DND-41 (cell line): ENCODE data around the gene C1orf174.

Experiments used
- ATAC-seq: fragments of 200-7000 bp; cut with Tn5 transposase; 3 replicates; pipeline ENCODE4 v1.9.1; 2021; ENCODE audit warnings: low read depth; ENCODE audit not compliant: insufficient read depth
- DNase-seq: peaks from one replicate; pipeline ENCODE4 v3.0.0-alpha.2; 2020
- H2AFZ ChIP-seq: 2 replicates; pipeline ENCODE4 v1.6.0; 2012; ENCODE audit warnings: low read depth, low read length
- H3K27ac ChIP-seq: 2 replicates; pipeline ENCODE4 v1.5.1; 2012; ENCODE audit warnings: low read length, inconsistent platforms
- H3K27me3 ChIP-seq: fragments of 200-600 bp; sonication (generic); 2 replicates; pipeline ENCODE4 v1.6.0; 2012; ENCODE audit warnings: low read length, mild to moderate bottlenecking, inconsistent platforms; ENCODE audit not compliant: insufficient read depth, poor library complexity
- H3K36me3 ChIP-seq: 2 replicates; pipeline ENCODE4 v1.5.1; 2012; ENCODE audit warnings: low read length, inconsistent platforms; ENCODE audit not compliant: insufficient read depth
- H3K4me1 ChIP-seq: 2 replicates; pipeline ENCODE4 v1.5.1; 2012; ENCODE audit warnings: mild to moderate bottlenecking, low read length; ENCODE audit not compliant: insufficient read depth
- H3K4me2 ChIP-seq: 2 replicates; pipeline ENCODE4 v1.6.0; 2012; ENCODE audit warnings: mild to moderate bottlenecking, moderate library complexity, low read length, inconsistent platforms; ENCODE audit not compliant: insufficient read depth
- H3K4me3 ChIP-seq, 2 experiments: fragments of 200-600 bp in 1 of 2; shearing (Covaris generic) in 1 of 2; 2 replicates each; pipeline ENCODE4 v1.5.1; 2012 to 2016; ENCODE audit warnings: inconsistent platforms in 2 of 2, low read length in 2 of 2, mild to moderate bottlenecking in 2 of 2, low read depth in 1 of 2, moderate library complexity in 1 of 2
- H3K79me2 ChIP-seq: 2 replicates; pipeline ENCODE4 v1.6.0; 2012; ENCODE audit warnings: low read length, inconsistent platforms; ENCODE audit not compliant: insufficient read depth
- H3K9ac ChIP-seq: 2 replicates; pipeline ENCODE4 v1.6.0; 2012; ENCODE audit warnings: low read depth, mild to moderate bottlenecking, inconsistent platforms, low read length, moderate library complexity
- H3K9me3 ChIP-seq: 2 replicates; pipeline ENCODE4 v1.5.1; 2012; ENCODE audit warnings: low read length, moderate library complexity, mild to moderate bottlenecking, inconsistent platforms; ENCODE audit not compliant: insufficient read depth, severe bottlenecking
- H4K20me1 ChIP-seq: 2 replicates; pipeline ENCODE4 v1.6.0; 2012; ENCODE audit warnings: low read length; ENCODE audit not compliant: insufficient read depth
- EZH2 ChIP-seq: IDR thresholded peaks from 3 replicates; pipeline ENCODE4 v1.6.1; 2012; ENCODE audit warnings: borderline replicate concordance, low read depth, mild to moderate bottlenecking, moderate library complexity, low read length, inconsistent platforms; ENCODE audit not compliant: severe bottlenecking
- TF ChIP-seq, protein P1 (sequence below): IDR thresholded peaks from 2 replicates; pipeline ENCODE4 v1.5.1; 2012; ENCODE audit warnings: borderline replicate concordance, low read length, moderate library complexity, mild to moderate bottlenecking; ENCODE audit not compliant: poor library complexity, severe bottlenecking; ENCODE audit errors: extremely low read depth

The C1orf174 gene

GRCh38 chr1:3942416-3943122, 42.5 kb upstream of the C1orf174 start:
- TF ChIP-seq, protein P1, sequence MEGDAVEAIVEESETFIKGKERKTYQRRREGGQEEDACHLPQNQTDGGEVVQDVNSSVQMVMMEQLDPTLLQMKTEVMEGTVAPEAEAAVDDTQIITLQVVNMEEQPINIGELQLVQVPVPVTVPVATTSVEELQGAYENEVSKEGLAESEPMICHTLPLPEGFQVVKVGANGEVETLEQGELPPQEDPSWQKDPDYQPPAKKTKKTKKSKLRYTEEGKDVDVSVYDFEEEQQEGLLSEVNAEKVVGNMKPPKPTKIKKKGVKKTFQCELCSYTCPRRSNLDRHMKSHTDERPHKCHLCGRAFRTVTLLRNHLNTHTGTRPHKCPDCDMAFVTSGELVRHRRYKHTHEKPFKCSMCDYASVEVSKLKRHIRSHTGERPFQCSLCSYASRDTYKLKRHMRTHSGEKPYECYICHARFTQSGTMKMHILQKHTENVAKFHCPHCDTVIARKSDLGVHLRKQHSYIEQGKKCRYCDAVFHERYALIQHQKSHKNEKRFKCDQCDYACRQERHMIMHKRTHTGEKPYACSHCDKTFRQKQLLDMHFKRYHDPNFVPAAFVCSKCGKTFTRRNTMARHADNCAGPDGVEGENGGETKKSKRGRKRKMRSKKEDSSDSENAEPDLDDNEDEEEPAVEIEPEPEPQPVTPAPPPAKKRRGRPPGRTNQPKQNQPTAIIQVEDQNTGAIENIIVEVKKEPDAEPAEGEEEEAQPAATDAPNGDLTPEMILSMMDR, result no peak
- no peak for TF ChIP-seq EZH2
- Histone ChIP-seq H3K4me3 (no peak overlapping the region), H3K79me2 (no peaks in the 10 kb centered on the region), H3K4me2 (no peak overlapping the region), H3K36me3 (no peaks in the 10 kb centered on the region), H2AFZ (no peak overlapping the region), H3K9me3 (no peaks in the 10 kb centered on the region), H3K27ac (no peak overlapping the region), H4K20me1 (no peaks in the 10 kb centered on the region), H3K27me3 (no peaks in the 10 kb centered on the region), H3K9ac (no peak overlapping the region), H3K4me1 (no peaks in the 10 kb centered on the region)
- ATAC-seq, result no peak
- no peak for DNase-seq

- no peaks in the 10 kb centered on the region for H3K4me1 ChIP-seq
- ATAC-seq (no peak), DNase-seq (no peak)
- H3K27me3 ChIP-seq, result no peaks in the 10 kb centered on the region
- no peak overlapping the region for H3K27ac ChIP-seq
- H4K20me1 ChIP-seq, result no peaks in the 10 kb centered on the region
- no peak overlapping the region for H3K4me3 ChIP-seq
- H3K9me3 ChIP-seq, result no peaks in the 10 kb centered on the region
- H3K36me3 ChIP-seq, result no peaks in the 10 kb centered on the region
- no peaks in the 10 kb centered on the region for H3K79me2 ChIP-seq
- no peak for TF ChIP-seq EZH2
- TF ChIP-seq, protein P1, result no peak
- no peak overlapping the region for H3K9ac ChIP-seq
- H2AFZ ChIP-seq, result no peak overlapping the region
- H3K4me2 ChIP-seq, result no peak overlapping the region
Observed at GRCh38 chr1:3940754-3941345, 40.8 kb upstream of the C1orf174 start.

DNA sequence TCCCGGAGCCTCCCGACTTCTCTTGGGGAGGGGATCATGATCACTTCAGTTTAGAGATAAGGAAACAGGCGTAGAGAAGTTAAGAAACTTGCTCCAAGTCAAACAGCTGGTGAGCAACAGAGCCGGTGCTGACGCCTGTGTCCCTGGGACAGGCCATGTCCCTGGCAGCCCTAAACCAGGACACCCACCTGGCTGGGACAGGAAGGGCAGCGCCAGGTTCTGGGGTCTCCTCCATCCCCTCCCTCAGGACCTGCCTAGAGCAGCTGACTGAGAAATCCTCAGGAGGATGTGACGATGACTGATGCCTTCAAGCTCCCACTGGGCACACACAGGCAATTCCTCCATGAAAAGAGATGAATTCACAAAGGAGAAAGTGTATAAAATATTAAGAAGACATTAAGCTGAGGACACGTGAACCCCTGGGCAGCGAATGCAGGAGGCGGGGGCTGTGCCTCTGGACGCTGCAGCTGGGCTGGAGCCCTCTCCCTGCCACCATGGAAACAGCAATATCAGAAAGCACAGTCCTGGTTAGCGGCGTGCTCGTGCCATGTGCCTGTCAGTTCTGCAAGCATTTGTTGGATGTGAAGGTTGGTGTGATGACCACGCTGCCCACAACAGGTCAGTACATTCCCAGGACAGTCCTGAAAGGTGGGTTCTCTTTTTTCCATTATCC, 40.1 kb upstream of the C1orf174 start:
- no peaks in the 10 kb centered on the region for H3K27me3 ChIP-seq
- no peaks in the 10 kb centered on the region for H3K36me3 ChIP-seq
- H4K20me1 ChIP-seq, result no peaks in the 10 kb centered on the region
- no peaks in the 10 kb centered on the region for H3K9me3 ChIP-seq
- H3K27ac ChIP-seq, result no peak overlapping the region
- no peak for DNase-seq
- no peak for ATAC-seq
- TF ChIP-seq, protein P1, result no peak
- TF ChIP-seq EZH2, result no peak
- no peak overlapping the region for H2AFZ ChIP-seq
- no peak overlapping the region for H3K4me3 ChIP-seq
- no peaks in the 10 kb centered on the region for H3K4me1 ChIP-seq
- no peaks in the 10 kb centered on the region for H3K79me2 ChIP-seq
- H3K4me2 ChIP-seq, result no peak overlapping the region
- H3K9ac ChIP-seq, result no peak overlapping the region
